B cell (primary cell): ENCODE measurements around the gene CD63.
A peak's percentile ranks its signal among the peaks of the same experiment; 100 is the strongest.

Experiments
- CTCF ChIP-seq: fragments of 200-600 bp; IDR thresholded peaks from one replicate; pipeline ENCODE4 v1.8.0; 2022; ENCODE audit warnings: antibody characterized with exemption, mild to moderate bottlenecking
- EZH2 ChIP-seq: IDR thresholded peaks from 2 replicates; pipeline ENCODE4 v1.6.1; 2012; ENCODE audit warnings: borderline replicate concordance, low read depth, mild to moderate bottlenecking, moderate library complexity, low read length; ENCODE audit not compliant: insufficient read depth, poor library complexity, severe bottlenecking

GRCh38 chr12:55729819-55730818 is 1.3 kb upstream of the CD63 start:
- TF ChIP-seq CTCF: peak; percentile 21
- no peak for TF ChIP-seq EZH2
